GM23248 (cell line): ENCODE data around the gene EMSY. TPM values are rescaled to one million over a fixed set of nuclear protein-coding genes. Genes with fewer than 3 reads are reported as not detected.
"Not testable (repeated sequence)": the region's sequence is repeated elsewhere in the genome, so short reads cannot be mapped to it uniquely, and the experiment has no call there.

Experiments
- DNase-seq: peaks from one replicate; pipeline ENCODE4 v3.0.0-alpha.2; 2015
- H2AFZ ChIP-seq: fragments of 200-600 bp; sonication (generic); 2 replicates; pipeline ENCODE4 v1.6.1; 2016; ENCODE audit warnings: antibody characterized with exemption
- H3F3A ChIP-seq: fragments of 200-600 bp; sonication (generic); 2 replicates; pipeline ENCODE4 v1.6.1; 2016; ENCODE audit warnings: mild to moderate bottlenecking, antibody characterized with exemption, mixed run types; ENCODE audit not compliant: insufficient read depth
- H3K27ac ChIP-seq: fragments of 200-600 bp; sonication (generic); 2 replicates; pipeline ENCODE4 v1.5.1; 2016; ENCODE audit warnings: mild to moderate bottlenecking
- H3K27me3 ChIP-seq: fragments of 200-600 bp; sonication (generic); replicated peaks from 2 replicates; pipeline ENCODE4 v1.6.1; 2016; ENCODE audit warnings: mild to moderate bottlenecking; ENCODE audit not compliant: insufficient read depth
- H3K36me3 ChIP-seq: fragments of 200-600 bp; sonication (generic); 2 replicates; pipeline ENCODE4 v1.6.1; 2016; ENCODE audit warnings: low read depth, mild to moderate bottlenecking
- H3K4me1 ChIP-seq: fragments of 200-600 bp; sonication (generic); 2 replicates; pipeline ENCODE4 v1.6.1; 2016; ENCODE audit warnings: mild to moderate bottlenecking; ENCODE audit not compliant: insufficient read depth
- H3K4me2 ChIP-seq: fragments of 200-600 bp; sonication (generic); one replicate; pipeline ENCODE4 v1.6.1; 2016; ENCODE audit warnings: mild to moderate bottlenecking; ENCODE audit not compliant: unreplicated experiment
- H3K4me3 ChIP-seq: fragments of 200-600 bp; sonication (generic); 2 replicates; pipeline ENCODE4 v1.5.1; 2016; ENCODE audit warnings: mild to moderate bottlenecking
- H3K79me2 ChIP-seq: fragments of 200-600 bp; sonication (generic); 2 replicates; pipeline ENCODE4 v1.6.1; 2016; ENCODE audit warnings: mild to moderate bottlenecking; ENCODE audit not compliant: insufficient read depth
- H3K9ac ChIP-seq: fragments of 200-600 bp; sonication (generic); 2 replicates; pipeline ENCODE4 v1.6.1; 2016; ENCODE audit warnings: mild to moderate bottlenecking
- H3K9me2 ChIP-seq: fragments of 200-600 bp; sonication (generic); 2 replicates; pipeline ENCODE4 v1.6.1; 2016; ENCODE audit warnings: mixed run types, mild to moderate bottlenecking, moderate library complexity; ENCODE audit not compliant: insufficient read depth
- H3K9me3 ChIP-seq: fragments of 200-600 bp; sonication (generic); one replicate; pipeline ENCODE4 v1.6.1; 2017; ENCODE audit warnings: low read depth
- H4K20me1 ChIP-seq: fragments of 200-600 bp; sonication (generic); 2 replicates; pipeline ENCODE4 v1.6.0; 2016; ENCODE audit not compliant: insufficient read depth
- EZH2 ChIP-seq: fragments of 200-600 bp; sonication (generic); IDR thresholded peaks from 2 replicates; pipeline ENCODE4 v1.6.1; 2018; ENCODE audit warnings: antibody characterized with exemption, mild to moderate bottlenecking; ENCODE audit not compliant: insufficient read depth, poor library complexity, severe bottlenecking
- EZH2phosphoT487 ChIP-seq: fragments of 200-600 bp; sonication (generic); IDR thresholded peaks from 2 replicates; pipeline ENCODE4 v1.6.1; 2018; ENCODE audit warnings: antibody characterized with exemption, moderate library complexity, mild to moderate bottlenecking, low read depth; ENCODE audit not compliant: insufficient read depth
- WGBS, 2 experiments: methylation state at CpG; one replicate each; pipeline ENCODE4 v1.1.6; 2015 to 2017; ENCODE audit warnings: low lambda C conversion rate in 2 of 2, low coverage in 1 of 2; ENCODE audit errors: missing lambda C conversion rate in 2 of 2; 5-methylcytosine and 5-hydroxymethylcytosine counted together
- in situ Hi-C: fragments of 300-500 bp; cut with MboI; formaldehyde crosslinking; loops from 2 replicates; pipeline ENCODE4 v1.15.0; 2020
- polyA plus RNA-seq: library from polyadenylated mRNA; unstranded; fragments of >200 nt; fragmentation: Nextera tagmentation; extraction: Ambion mirVana; gene quantifications from 2 replicates; pipeline ENCODE4 v1.2.1, GENCODE V29; 2016
- total RNA-seq: library from RNA; depleted of rRNA; stranded (reverse); fragments of >200 nt; shearing (Covaris generic); gene quantifications from 2 replicates; pipeline ENCODE4 v1.2.3, GENCODE V29; 2014

The EMSY gene
- total and polyA plus RNA-seq, 2 experiments from 2014 or later: 10.9 to 14.6 TPM

DNA sequence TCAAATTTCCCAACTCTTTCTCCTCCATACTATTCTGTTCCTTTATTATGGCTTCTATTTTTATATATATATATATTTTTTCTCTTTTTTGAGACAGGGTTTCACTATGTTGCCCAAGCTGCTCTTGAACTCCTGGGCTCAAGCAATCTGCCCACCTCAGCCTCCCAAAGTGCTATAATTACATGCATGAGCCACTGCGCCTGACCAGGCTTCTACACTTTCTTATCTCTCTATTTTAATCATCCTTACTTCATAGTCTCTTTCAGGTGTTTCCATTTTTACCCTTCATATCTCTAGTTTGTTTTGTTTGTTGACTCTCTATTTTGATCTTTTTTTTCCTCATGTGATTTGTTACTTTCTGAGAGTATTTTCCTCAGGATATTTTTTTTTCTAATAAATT, 43.9 kb upstream of the EMSY start:
- no peak overlapping the region for H2AFZ ChIP-seq
- no peaks in the 10 kb centered on the region for H4K20me1 ChIP-seq
- no peak overlapping the region for H3K27ac ChIP-seq
- no peaks in the 10 kb centered on the region for H3K79me2 ChIP-seq
- H3K9ac ChIP-seq: no peak overlapping the region
- WGBS, 2 experiments: 90 to 97% methylated on average over 1 of the region's 1 CpG
- no peaks in the 10 kb centered on the region for H3K4me1 ChIP-seq
- H3K4me2 ChIP-seq: no peak overlapping the region
- no peak for DNase-seq
- no peaks in the 10 kb centered on the region for H3F3A ChIP-seq
- H3K9me2 ChIP-seq: no peaks in the 10 kb centered on the region
- no peak overlapping the region for H3K4me3 ChIP-seq
- no peaks in the 10 kb centered on the region for H3K36me3 ChIP-seq
- no peak for TF ChIP-seq EZH2
- no peak for TF ChIP-seq EZH2phosphoT487
- in situ Hi-C loops: no loop called here
- no peaks in the 10 kb centered on the region for H3K9me3 ChIP-seq
- H3K27me3 ChIP-seq: no peaks in the 10 kb centered on the region

DNA sequence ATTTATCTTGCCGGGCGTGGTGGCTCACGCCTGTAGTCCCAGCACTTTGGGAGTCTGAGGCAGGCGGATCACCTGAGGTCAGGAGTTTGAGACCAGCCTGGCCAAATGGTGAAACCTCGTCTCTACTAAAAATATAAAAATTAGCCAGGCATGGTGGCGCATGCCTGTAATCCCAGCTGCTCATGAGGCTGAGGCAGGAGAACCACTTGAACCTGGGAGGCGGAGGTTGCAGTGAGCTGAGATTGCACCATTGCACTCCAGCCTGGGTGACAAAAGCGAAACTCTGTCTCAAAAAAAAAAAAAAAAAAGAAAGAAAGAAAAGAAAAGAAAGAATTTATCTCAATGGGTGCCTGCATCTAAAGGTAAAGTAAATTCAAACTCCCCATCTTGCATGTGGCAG, 43.3 kb upstream of the EMSY start:
- H3K9me2 ChIP-seq, DNase-seq, H2AFZ ChIP-seq, H3K27ac ChIP-seq, H3F3A ChIP-seq, H3K4me1 ChIP-seq, H3K4me2 ChIP-seq, H3K9ac ChIP-seq, H3K27me3 ChIP-seq, H3K9me3 ChIP-seq, H4K20me1 ChIP-seq, H3K79me2 ChIP-seq, H3K36me3 ChIP-seq, H3K4me3 ChIP-seq, in situ Hi-C loops: not testable (repeated sequence)
- 88 to 89% methylated on average over 8 of the region's 8 CpGs for WGBS, 2 experiments

- 90 to 92% methylated on average over 4 of the region's 4 CpGs for WGBS, 2 experiments
- H3K27me3 ChIP-seq: no peaks in the 10 kb centered on the region
- H3K9me2 ChIP-seq: no peaks in the 10 kb centered on the region
- H3K4me1 ChIP-seq: no peaks in the 10 kb centered on the region
- H3K79me2 ChIP-seq: no peaks in the 10 kb centered on the region
- H3F3A ChIP-seq: no peaks in the 10 kb centered on the region
- H3K9ac ChIP-seq: no peak overlapping the region
- H3K4me3 ChIP-seq: no peak overlapping the region
- no peak overlapping the region for H3K27ac ChIP-seq
- no peaks in the 10 kb centered on the region for H3K9me3 ChIP-seq
- in situ Hi-C loops: no loop called here
- no peak overlapping the region for H2AFZ ChIP-seq
- no peak for TF ChIP-seq EZH2phosphoT487
- TF ChIP-seq EZH2: no peak
- DNase-seq: no peak
- H3K4me2 ChIP-seq: no peak overlapping the region
- H4K20me1 ChIP-seq: no peaks in the 10 kb centered on the region
- H3K36me3 ChIP-seq: no peaks in the 10 kb centered on the region
These were observed 38.5 kb upstream of the EMSY start for GRCh38 chr11:76406359-76406758.

GRCh38 chr11:76408171-76408965, 36.5 kb upstream of the EMSY start:
- H3K4me2 ChIP-seq: no peak overlapping the region
- no peaks in the 10 kb centered on the region for H3K9me3 ChIP-seq
- TF ChIP-seq EZH2phosphoT487: no peak
- no peak for TF ChIP-seq EZH2
- no peak for DNase-seq
- no peaks in the 10 kb centered on the region for H3K9me2 ChIP-seq
- no peak overlapping the region for H3K9ac ChIP-seq
- H3K4me1 ChIP-seq: no peaks in the 10 kb centered on the region
- no peak overlapping the region for H3K27ac ChIP-seq
- no peak overlapping the region for H2AFZ ChIP-seq
- H3K4me3 ChIP-seq: no peak overlapping the region
- H4K20me1 ChIP-seq: no peaks in the 10 kb centered on the region
- no peaks in the 10 kb centered on the region for H3K36me3 ChIP-seq
- in situ Hi-C loops: no loop called here
- H3K79me2 ChIP-seq: no peaks in the 10 kb centered on the region
- H3K27me3 ChIP-seq: no peaks in the 10 kb centered on the region
- 74 to 83% methylated on average over 7 of the region's 7 CpGs for whole genome bisulfite sequencing, 2 experiments
- no peaks in the 10 kb centered on the region for H3F3A ChIP-seq
